IMR-90 (cell line): ENCODE data around the gene QRFP. TPM values are rescaled to one million over a fixed set of nuclear protein-coding genes. Genes with fewer than 3 reads are reported as not detected.

Experiments used
- ATAC-seq: fragments of 200-7000 bp; cut with Tn5 transposase; 2 replicates; pipeline ENCODE4 v1.9.1; 2020; ENCODE audit warnings: low read depth, mild to moderate bottlenecking, moderate library complexity
- BruUV-seq: library from RNA; stranded (reverse); fragments of 400-500 nt; replicated peaks from 2 replicates; lab custom pipeline; 2021; lab: Mats Ljungman, UMichigan
- CTCF ChIA-PET: fragments of 300-600 bp; formaldehyde crosslinking; extraction: SDS; loops from one replicate; lab custom pipeline; 2021; ENCODE audit warnings: antibody characterized with exemption; lab: Yijun Ruan, JAX
- POLR2A ChIA-PET: fragments of 300-600 bp; sonication (Branson Sonifier 250); formaldehyde crosslinking; loops from one replicate; lab custom pipeline; 2022; ENCODE audit warnings: antibody characterized with exemption; ENCODE audit not compliant: unreplicated experiment; lab: Charles Lee
- DNase-seq: peaks from one replicate; pipeline ENCODE4 v3.0.0; 2013
- H2AFZ ChIP-seq: replicated peaks from 2 replicates; pipeline ENCODE3; 2013; ENCODE audit warnings: low read length, mild to moderate bottlenecking; ENCODE audit not compliant: poor library complexity
- H2AK5ac ChIP-seq: 2 replicates; pipeline ENCODE4 v1.6.1; 2013; ENCODE audit warnings: low read depth, low read length, inconsistent platforms
- H2AK9ac ChIP-seq: replicated peaks from 2 replicates; pipeline ENCODE3; 2013; ENCODE audit warnings: mild to moderate bottlenecking, low read depth, low read length, moderate library complexity; ENCODE audit not compliant: poor library complexity
- H2BK120ac ChIP-seq: 2 replicates; pipeline ENCODE4 v1.6.1; 2013; ENCODE audit warnings: low read depth, low read length, inconsistent platforms
- H2BK15ac ChIP-seq: 3 replicates; pipeline ENCODE4 v1.6.1; 2013; ENCODE audit warnings: low read depth, low read length, inconsistent platforms
- H2BK20ac ChIP-seq: 2 replicates; pipeline ENCODE4 v1.6.1; 2013; ENCODE audit warnings: low read depth, mild to moderate bottlenecking, inconsistent platforms, low read length, moderate library complexity
- H2BK5ac ChIP-seq: 2 replicates; pipeline ENCODE4 v1.6.1; 2013; ENCODE audit warnings: mild to moderate bottlenecking, low read depth, low read length, inconsistent platforms; ENCODE audit not compliant: poor library complexity, severe bottlenecking
- H3K14ac ChIP-seq: replicated peaks from 2 replicates; pipeline ENCODE4 v1.6.1; 2013; ENCODE audit warnings: low read depth, low read length, inconsistent platforms
- H3K18ac ChIP-seq: 2 replicates; pipeline ENCODE4 v1.6.1; 2013; ENCODE audit warnings: low read depth, low read length, control low read depth
- H3K23ac ChIP-seq: 2 replicates; pipeline ENCODE4 v1.6.1; 2013; ENCODE audit warnings: low read depth, low read length, inconsistent platforms
- H3K27ac ChIP-seq: 2 replicates; pipeline ENCODE4 v1.5.1; 2013; ENCODE audit warnings: mild to moderate bottlenecking, control low read depth, low read length; ENCODE audit not compliant: insufficient read depth
- H3K27me3 ChIP-seq: 2 replicates; pipeline ENCODE4 v1.6.1; 2013; ENCODE audit warnings: low read length; ENCODE audit not compliant: control insufficient read depth, insufficient read depth
- H3K36me3 ChIP-seq: 2 replicates; pipeline ENCODE4 v1.6.1; 2013; ENCODE audit warnings: low read length, mixed read lengths; ENCODE audit not compliant: control insufficient read depth, insufficient read depth
- H3K4ac ChIP-seq: 2 replicates; pipeline ENCODE4 v1.6.1; 2013; ENCODE audit warnings: low read depth, low read length, inconsistent platforms
- H3K4me1 ChIP-seq: 2 replicates; pipeline ENCODE4 v1.6.1; 2013; ENCODE audit warnings: low read length, mixed read lengths; ENCODE audit not compliant: control insufficient read depth, insufficient read depth
- H3K4me2 ChIP-seq: 2 replicates; pipeline ENCODE4 v1.6.1; 2013; ENCODE audit warnings: low read depth, mild to moderate bottlenecking, control low read depth, low read length, moderate library complexity
- H3K4me3 ChIP-seq: 2 replicates; pipeline ENCODE4 v1.5.1; 2013; ENCODE audit warnings: low read depth, mild to moderate bottlenecking, control low read depth, low read length, moderate library complexity; ENCODE audit not compliant: insufficient read depth
- H3K56ac ChIP-seq: 2 replicates; pipeline ENCODE4 v1.6.1; 2013; ENCODE audit warnings: low read length, inconsistent platforms; ENCODE audit not compliant: insufficient read depth; ENCODE audit errors: extremely low read depth
- H3K79me1 ChIP-seq, 2 experiments: 2 replicates each; pipeline ENCODE4 v1.6.1; 2013; ENCODE audit warnings: low read length in 2 of 2, inconsistent platforms in 1 of 2, low read depth in 1 of 2
- H3K9ac ChIP-seq: 2 replicates; pipeline ENCODE4 v1.6.1; 2013; ENCODE audit warnings: low read depth, low read length, control low read depth
- H3K9me1 ChIP-seq: 2 replicates; pipeline ENCODE4 v1.6.1; 2013; ENCODE audit warnings: low read length, inconsistent platforms; ENCODE audit not compliant: insufficient read depth
- H3K9me3 ChIP-seq: 2 replicates; pipeline ENCODE4 v1.6.1; 2013; ENCODE audit warnings: low read length; ENCODE audit not compliant: control insufficient read depth, insufficient read depth
- H4K20me1 ChIP-seq: 2 replicates; pipeline ENCODE4 v1.6.1; 2013; ENCODE audit warnings: low read length, inconsistent platforms; ENCODE audit not compliant: insufficient read depth
- H4K5ac ChIP-seq: 2 replicates; pipeline ENCODE4 v1.6.1; 2013; ENCODE audit warnings: mild to moderate bottlenecking, low read depth, low read length, control low read depth
- H4K8ac ChIP-seq, 2 experiments: 2 replicates each; pipeline ENCODE4 v1.6.1; 2013; ENCODE audit warnings: low read depth in 2 of 2, low read length in 2 of 2, control low read depth in 1 of 2, inconsistent platforms in 1 of 2
- H4K91ac ChIP-seq: 2 replicates; pipeline ENCODE4 v1.6.1; 2013; ENCODE audit warnings: low read depth, low read length, inconsistent platforms; ENCODE audit not compliant: insufficient read depth
- BHLHE40 ChIP-seq: fragments of 150-350 bp; IDR thresholded peaks from 2 replicates; pipeline ENCODE4 v1.6.1; 2016; ENCODE audit warnings: mild to moderate bottlenecking, low read depth, low read length
- CEBPB ChIP-seq: IDR thresholded peaks from 2 replicates; pipeline ENCODE4 v1.6.1; 2012; ENCODE audit warnings: low read depth, low read length, improper control_type of control experiment
- CHD1 ChIP-seq: IDR thresholded peaks from 2 replicates; pipeline ENCODE4 v1.6.1; 2012; ENCODE audit warnings: low read depth, low read length, improper control_type of control experiment
- CTCF ChIP-seq: conservative IDR thresholded peaks from 2 replicates; pipeline ENCODE4 v1.5.1; 2012; ENCODE audit warnings: mild to moderate bottlenecking, low read depth, low read length, improper control_type of control experiment
- ELK1 ChIP-seq: fragments of 150-350 bp; IDR thresholded peaks from 2 replicates; pipeline ENCODE4 v1.6.1; 2016; ENCODE audit warnings: low read depth, mild to moderate bottlenecking, low read length, moderate library complexity, borderline replicate concordance
- FOS ChIP-seq: fragments of 150-350 bp; IDR thresholded peaks from 2 replicates; pipeline ENCODE4 v1.6.1; 2016; ENCODE audit warnings: low read depth, low read length
- MAFK ChIP-seq: IDR thresholded peaks from 2 replicates; pipeline ENCODE4 v1.6.1; 2012; ENCODE audit warnings: low read depth, low read length, improper control_type of control experiment
- MAZ ChIP-seq: IDR thresholded peaks from 2 replicates; pipeline ENCODE4 v1.6.1; 2012; ENCODE audit warnings: low read depth, mild to moderate bottlenecking, low read length, improper control_type of control experiment, moderate library complexity, borderline replicate concordance
- MXI1 ChIP-seq: IDR thresholded peaks from 2 replicates; pipeline ENCODE4 v1.6.1; 2012; ENCODE audit warnings: low read depth, mild to moderate bottlenecking, low read length, moderate library complexity, borderline replicate concordance
- NFE2L2 ChIP-seq: fragments of 150-350 bp; IDR thresholded peaks from 2 replicates; pipeline ENCODE4 v1.6.1; 2016; ENCODE audit warnings: low read depth, mild to moderate bottlenecking, low read length
- POLR2A ChIP-seq: IDR thresholded peaks from 2 replicates; pipeline ENCODE4 v1.6.1; 2012; ENCODE audit warnings: mild to moderate bottlenecking, low read depth, low read length
- RAD21 ChIP-seq: IDR thresholded peaks from 2 replicates; pipeline ENCODE4 v1.6.1; 2012; ENCODE audit warnings: low read length, improper control_type of control experiment
- RCOR1 ChIP-seq: IDR thresholded peaks from 2 replicates; pipeline ENCODE4 v1.6.1; 2012; ENCODE audit warnings: mild to moderate bottlenecking, low read length, improper control_type of control experiment; ENCODE audit not compliant: insufficient replicate concordance
- RFX5 ChIP-seq: IDR thresholded peaks from 2 replicates; pipeline ENCODE4 v1.8.0; 2012; ENCODE audit warnings: low read depth, mild to moderate bottlenecking, low read length, moderate library complexity
- SMC3 ChIP-seq: fragments of 150-350 bp; IDR thresholded peaks from 2 replicates; pipeline ENCODE4 v1.6.1; 2016; ENCODE audit warnings: low read depth, mild to moderate bottlenecking, antibody characterized with exemption, low read length, moderate library complexity
- USF2 ChIP-seq: fragments of 150-350 bp; IDR thresholded peaks from 2 replicates; pipeline ENCODE4 v1.6.1; 2017; ENCODE audit warnings: mild to moderate bottlenecking, antibody characterized with exemption, low read length, low read depth
- WGBS, 2 experiments: methylation state at CpG; one replicate each; pipeline versions ENCODE4 v1.1.5 to v1.1.7; 2013; ENCODE audit warnings: missing lambda C conversion rate in 2 of 2; ENCODE audit not compliant: insufficient read length in 1 of 2; ENCODE audit errors: extremely low coverage in 2 of 2; 5-methylcytosine and 5-hydroxymethylcytosine counted together
- dilution Hi-C: fragments of 300-500 bp; cut with HindIII; formaldehyde crosslinking; loops from one replicate; pipeline ENCODE4 v1.14.3; 2018; ENCODE audit warnings: low sequenced_read_pairs; ENCODE audit not compliant: unreplicated experiment
- in situ Hi-C: fragments of 300-500 bp; cut with MboI; formaldehyde crosslinking; loops from 3 replicates; pipeline ENCODE4 v1.14.3; 2019; ENCODE audit warnings: low sequenced_read_pairs, inconsistent platforms, mixed read lengths
- intact Hi-C: fragments of 100-400 bp; cut with micrococcal nuclease; formaldehyde crosslinking; loops from 2 replicates; pipeline ENCODE4 v1.10.0; 2022
- polyA plus RNA-seq, 3 experiments: library from polyadenylated mRNA; depleted of rRNA; stranded (reverse); fragments of >200 nt; gene quantifications; 2 replicates each; pipeline ENCODE4 v1.2.3, GENCODE V29; 2012; ENCODE audit warnings: low replicate concordance in 1 of 3
- total RNA-seq: library from RNA; depleted of rRNA; stranded (reverse); fragments of >200 nt; gene quantifications from 2 replicates; pipeline ENCODE4 v1.2.3, GENCODE V29; 2012

Gene QRFP
- total and polyA plus RNA-seq, 2 of the 4 experiments (the other 2 are of a cell fraction), result not detected

- Histone ChIP-seq H3K9ac (no peak overlapping the region), H3K4ac (no peak overlapping the region), H3K18ac (no peak overlapping the region), H3K36me3 (no peaks in the 10 kb centered on the region), H3K9me3 (no peaks in the 10 kb centered on the region), H2AK5ac (no peak overlapping the region), H3K23ac (no peak overlapping the region), H3K27me3 (no peaks in the 10 kb centered on the region), H3K79me1 (no peaks in the 10 kb centered on the region), H3K14ac (no peak overlapping the region), H2BK15ac (no peak overlapping the region), H4K20me1 (no peaks in the 10 kb centered on the region), H2BK120ac (no peak overlapping the region), H2AK9ac (peak overlapping the region; percentile 26), H2BK5ac (no peak overlapping the region), H3K9me1 (no peaks in the 10 kb centered on the region), H3K4me2 (no peak overlapping the region), H3K27ac (no peak overlapping the region), H2BK20ac (no peak overlapping the region), H4K8ac (no peak overlapping the region), H3K4me3 (no peak overlapping the region), H4K5ac (no peak overlapping the region), H3K4me1 (no peaks in the 10 kb centered on the region), H4K91ac (no peak overlapping the region), H3K56ac (no peak overlapping the region), H2AFZ (no peak overlapping the region)
- DNase-seq (no peak), ATAC-seq (no peak)
- dilution Hi-C loops, result no loop called here
- no TSS peak for BruUV-seq
- no peak for TF ChIP-seq MAFK
- no peak for TF ChIP-seq RCOR1
- TF ChIP-seq CHD1, result no peak
- TF ChIP-seq MXI1, result no peak
- TF ChIP-seq CEBPB, result no peak
- TF ChIP-seq BHLHE40, result no peak
- no peak for TF ChIP-seq MAZ
- no peak for TF ChIP-seq ELK1
- TF ChIP-seq FOS, result no peak
- TF ChIP-seq SMC3, result no peak
- no peak for TF ChIP-seq USF2
- no peak for TF ChIP-seq POLR2A
- TF ChIP-seq RFX5, result no peak
- no peak for TF ChIP-seq NFE2L2
- TF ChIP-seq CTCF, result no peak
- no peak for TF ChIP-seq RAD21
- ChIA-PET CTCF (no interaction called here), POLR2A (no interaction called here)
- 66% methylated on average over 6 of the region's 14 CpGs; no CpG with 5 or more reads in 1 of the 2 experiments for WGBS, 2 experiments
- intact Hi-C loops, result no loop called here
- in situ Hi-C loops, result no loop called here
Measured at GRCh38 chr9:130920762-130921299, 24.2 kb upstream of the QRFP start.
